HG03159 (cell line): ENCODE data around the gene CDYL.
"Not testable (repeated sequence)": the region's sequence is repeated elsewhere in the genome, so short reads cannot be mapped to it uniquely, and the experiment has no call there.

Source experiments
- ATAC-seq: cut with Tn5 transposase; IDR thresholded peaks from one replicate; pipeline ENCODE4 v1.9.1; 2021; ENCODE audit warnings: mild to moderate bottlenecking, moderate library complexity; ENCODE audit not compliant: unreplicated experiment

CDYL gene

DNA sequence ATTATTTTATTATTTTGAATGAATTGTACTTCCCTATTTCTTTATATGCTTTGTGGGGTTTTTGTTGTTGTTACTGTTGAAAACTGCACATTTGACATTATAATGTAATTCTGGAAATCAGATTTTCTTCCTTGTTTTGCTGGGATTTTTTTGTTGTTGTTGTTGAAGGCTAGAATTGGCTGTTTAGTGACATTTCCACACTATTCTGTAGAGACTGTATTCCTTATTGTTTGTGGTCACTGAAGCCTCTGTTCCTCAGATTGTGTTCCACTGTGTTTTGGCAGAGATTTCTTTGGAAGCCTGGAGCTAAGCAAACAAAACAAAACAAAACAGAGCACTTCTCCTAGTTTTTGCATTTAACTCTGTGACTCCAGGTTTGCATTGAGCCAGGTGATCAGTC is 52.9 kb downstream of the CDYL start:
- no peak for ATAC-seq

DNA sequence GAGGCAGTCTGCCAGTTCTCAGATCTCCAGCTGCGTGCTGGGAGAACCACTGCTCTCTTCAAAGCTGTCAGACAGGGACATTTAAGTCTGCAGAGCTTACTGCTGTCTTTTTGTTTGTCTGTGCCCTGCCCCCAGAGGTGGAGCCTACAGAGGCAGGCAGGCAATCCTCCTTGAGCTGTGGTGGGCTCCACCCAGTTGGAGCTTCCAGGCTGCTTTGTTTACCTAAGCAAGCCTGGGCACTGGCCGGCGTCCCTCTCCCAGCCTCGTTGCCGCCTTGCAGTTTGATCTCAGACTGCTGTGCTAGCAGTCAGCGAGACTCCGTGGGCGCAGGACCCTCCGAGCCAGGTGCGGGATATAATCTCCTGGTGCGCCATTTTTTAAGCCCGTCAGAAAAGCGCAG is 59.3 kb downstream of the CDYL start:
- ATAC-seq: not testable (repeated sequence)

DNA sequence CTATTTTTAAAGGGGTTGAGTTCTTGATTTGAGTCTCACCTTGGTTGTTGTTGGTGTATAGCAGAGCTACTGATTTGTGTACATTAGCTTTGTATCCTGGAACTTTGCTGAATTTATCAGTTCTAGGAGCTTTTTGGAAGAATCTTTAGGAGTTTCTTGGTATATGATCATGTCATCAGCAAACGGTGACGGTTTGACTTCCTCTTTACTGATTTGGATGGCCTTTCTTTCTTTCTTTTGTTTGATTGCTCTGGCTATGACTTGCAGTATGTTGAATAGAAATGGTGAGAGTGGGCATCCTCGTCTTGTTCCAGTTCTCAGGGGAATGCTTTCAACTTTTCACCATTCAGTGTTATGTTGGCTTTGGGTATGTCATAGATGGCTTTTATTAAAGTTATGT is 64.0 kb downstream of the CDYL start:
- no peak for ATAC-seq

DNA sequence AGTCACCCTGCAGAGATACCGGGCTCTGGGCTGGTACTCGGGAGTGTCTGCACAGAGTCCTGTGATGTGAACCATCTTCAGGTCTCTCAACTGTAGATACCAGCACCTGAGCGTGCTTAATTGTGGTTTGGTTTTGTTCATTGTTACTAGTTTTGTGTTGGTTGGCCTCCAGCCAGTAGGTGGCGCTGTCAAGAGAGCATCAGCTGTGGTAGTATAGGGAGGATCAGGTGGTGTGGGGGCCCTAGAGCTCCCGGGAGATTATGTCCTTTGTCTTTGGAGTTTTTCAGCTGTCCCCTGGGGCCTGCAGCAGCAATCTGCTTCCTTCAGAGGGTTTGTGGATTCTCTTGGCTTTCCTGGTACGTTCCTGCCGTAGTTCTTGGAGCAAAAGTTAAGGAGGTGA is 67.9 kb downstream of the CDYL start:
- no peak for ATAC-seq

DNA sequence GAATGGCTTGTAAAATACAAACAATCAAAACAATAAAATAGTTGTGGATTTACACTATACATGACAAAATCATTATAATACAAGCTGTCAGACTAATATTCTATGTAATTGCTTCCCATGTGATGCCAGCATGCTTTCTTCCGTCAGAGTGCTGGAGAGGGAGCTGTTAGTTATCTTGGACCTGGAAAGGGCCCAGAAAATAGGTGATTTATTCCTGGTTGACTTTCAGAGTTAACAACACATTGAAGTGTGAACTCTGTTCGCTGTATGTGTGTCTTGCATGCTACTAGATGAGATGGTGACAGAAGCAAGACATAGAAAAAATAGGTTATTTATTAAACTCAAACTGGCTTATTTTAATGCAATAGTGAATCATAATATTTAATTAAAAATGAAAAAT is 70.2 kb downstream of the CDYL start:
- no peak for ATAC-seq

DNA sequence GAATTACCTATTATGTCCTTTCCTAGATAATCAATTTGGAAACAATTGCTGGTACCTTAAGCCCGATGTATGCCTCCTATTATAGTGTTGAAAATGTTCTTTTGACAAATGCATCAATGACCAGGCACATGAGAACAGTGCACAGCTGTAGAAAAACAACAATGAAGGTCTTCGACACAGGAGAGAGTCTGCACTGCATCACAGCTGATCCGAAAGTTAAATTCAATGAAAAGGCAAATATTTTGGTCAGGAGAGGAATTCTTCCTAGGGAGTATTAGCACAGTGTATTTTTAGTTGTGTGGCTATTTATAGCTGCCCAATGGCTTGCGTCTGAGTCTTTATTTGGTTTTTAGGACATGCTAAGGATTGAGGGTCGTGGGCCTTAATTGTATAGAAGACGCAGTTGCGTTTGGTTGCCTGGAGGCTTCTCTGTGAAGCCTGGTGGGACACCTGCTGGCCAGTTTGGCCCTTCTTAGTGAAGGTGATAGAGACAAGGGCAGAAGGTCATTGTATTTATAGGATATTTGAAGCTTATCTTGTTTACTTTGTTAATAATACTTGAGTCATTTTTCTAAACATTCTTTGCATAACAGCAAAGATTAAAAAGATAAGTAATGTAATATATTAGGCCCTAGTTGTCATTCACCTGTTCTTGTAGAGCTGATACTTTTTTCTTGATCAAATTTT is 72.3 kb downstream of the CDYL start:
- ATAC-seq: no peak

DNA sequence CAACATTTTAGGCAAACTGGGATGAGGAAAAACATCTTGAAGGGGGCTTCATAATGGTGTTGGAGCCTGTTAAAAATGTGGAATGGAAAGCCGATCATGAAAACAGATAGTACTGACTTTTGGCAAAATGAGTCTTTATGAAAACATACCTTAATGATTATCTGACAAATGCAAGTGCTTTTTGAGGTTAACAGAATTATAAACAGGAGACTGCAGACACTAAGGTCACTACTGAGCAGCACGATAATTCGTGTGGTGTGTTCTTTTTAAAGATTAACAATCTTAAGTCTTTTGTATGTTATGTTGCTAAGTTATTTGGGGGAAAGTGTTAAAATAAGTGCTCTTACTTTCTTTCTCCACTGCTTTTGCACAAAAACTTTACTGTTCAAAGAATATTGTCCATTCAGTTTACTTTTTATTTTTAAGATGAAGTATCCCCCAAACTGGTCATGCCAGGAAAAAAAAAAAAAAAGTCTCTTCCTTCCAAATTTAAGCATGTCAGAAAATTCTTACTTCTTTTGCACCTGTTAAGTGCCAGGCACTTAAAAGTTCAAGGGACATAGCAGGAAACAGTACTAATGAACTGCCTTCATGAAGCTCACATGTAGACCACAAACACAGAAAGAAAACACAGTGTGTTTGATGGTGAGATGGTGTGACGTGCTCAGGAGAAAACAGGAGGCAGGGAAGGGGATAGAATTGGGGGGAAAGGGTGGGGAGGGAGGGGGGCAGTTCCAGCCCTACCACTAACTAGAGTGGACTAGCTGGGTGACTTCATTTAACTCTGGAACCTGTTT is 73.2 kb downstream of the CDYL start:
- no peak for ATAC-seq

DNA sequence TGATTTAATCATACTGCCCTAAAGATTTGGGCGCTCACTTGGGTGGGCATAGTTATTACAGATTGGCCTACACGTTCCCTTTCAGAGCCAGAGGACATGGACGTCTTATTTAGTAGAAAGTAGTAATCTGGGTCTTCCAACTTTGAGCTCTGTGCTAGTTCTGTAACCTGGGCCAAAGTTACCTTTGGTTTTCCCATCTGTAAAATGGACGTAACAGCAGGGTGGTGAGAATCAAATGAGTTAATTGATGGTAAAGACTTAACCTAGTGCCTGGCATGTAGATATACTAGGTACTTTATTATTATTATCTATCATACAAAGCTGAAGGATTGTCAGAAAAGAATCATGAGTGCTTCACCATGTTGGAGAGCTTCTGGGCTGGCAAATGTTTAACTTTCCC is 74.8 kb downstream of the CDYL start:
- ATAC-seq: no peak

DNA sequence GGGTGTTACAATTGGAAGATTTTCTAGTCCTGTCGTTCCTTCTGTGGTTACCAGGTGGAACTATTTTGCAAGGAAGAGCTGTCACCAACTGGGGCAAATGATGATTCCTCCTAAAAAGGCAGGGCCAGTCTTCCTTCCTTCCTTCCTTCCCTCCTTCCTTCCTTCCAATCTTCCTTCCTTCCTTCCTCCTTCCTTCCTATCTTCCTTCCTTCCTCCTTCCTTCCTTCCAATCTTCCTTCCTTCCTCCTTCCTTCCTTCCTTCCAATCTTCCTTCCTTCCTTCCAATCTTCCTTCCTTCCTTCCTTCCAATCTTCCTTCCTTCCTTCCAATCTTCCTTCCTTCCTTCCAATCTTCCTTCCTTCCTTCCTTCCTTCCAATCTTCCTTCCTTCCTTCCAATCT is 76.0 kb downstream of the CDYL start:
- not testable (repeated sequence) for ATAC-seq

DNA sequence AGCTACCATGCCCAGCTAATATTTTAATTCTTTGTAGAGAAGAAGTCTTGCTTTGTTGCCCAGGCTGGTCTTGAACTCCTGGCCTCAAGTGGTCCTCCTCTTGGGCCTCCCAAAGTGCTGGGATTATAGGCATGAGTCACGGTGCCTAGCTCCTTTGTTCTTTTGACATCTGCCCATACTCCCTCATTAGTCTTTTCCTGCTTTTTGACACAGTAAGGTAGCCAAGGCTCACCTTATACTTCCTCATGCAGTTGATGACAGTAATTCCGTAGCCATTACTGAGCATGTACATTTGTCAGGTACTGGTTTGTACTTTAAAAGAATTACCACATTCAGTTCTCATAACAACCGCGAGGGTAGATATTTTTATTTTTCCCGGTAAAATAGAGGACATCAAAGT is 76.7 kb downstream of the CDYL start:
- ATAC-seq: no peak

DNA sequence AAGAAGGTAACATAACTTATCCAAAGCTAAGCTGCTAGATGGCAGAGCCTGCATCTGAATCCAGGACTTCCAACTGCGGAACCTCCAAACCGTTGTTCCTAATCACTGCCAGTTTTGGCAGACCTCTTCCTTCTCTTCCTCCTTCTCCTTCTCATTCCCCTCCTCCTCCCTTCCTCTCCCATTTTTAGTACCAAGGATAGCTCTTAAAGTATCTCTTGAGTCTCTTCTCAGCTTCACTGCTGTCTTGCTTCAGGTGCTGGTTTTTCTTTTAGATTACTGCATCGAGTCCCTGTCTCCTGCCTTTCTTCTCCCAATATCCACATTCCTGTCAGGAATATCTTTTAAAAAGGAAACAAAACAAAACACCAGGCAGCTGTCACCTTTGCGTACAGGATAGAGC is 77.1 kb downstream of the CDYL start:
- no peak for ATAC-seq

DNA sequence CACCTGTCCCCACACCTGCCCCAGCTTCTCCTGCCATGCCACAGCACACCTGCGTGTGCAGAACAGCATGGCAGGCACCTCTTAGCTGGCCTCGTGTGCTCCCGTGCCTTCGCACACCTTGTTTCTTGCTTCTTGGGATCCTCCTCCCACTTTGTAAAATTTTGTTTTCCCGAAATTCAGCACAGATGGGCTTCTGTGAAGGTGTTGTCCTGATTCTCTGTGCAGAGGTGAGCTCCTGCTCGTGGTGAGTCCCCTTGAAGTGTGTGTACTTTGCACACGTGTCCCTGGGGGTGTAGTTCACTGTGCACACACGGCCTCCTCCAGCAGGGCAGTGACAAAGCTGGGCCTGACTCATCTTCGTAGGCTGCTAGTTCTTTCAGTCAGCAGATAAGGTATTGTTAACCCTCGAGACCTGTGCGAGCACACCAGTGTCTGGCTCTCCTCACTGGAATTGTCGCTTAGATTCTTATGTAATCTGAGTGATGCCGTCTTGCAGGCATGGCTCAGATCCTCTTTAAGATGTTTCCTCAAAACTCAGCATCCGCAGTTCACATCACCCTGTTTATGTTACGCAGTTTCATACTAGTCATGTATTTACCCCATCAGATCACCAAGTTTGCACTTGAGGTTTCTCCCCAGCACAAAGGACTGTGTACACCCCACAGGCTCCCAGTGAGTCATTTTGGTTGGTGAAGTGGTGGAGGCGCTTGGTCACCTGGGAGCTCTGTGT is 77.7 kb downstream of the CDYL start:
- no peak for ATAC-seq

DNA sequence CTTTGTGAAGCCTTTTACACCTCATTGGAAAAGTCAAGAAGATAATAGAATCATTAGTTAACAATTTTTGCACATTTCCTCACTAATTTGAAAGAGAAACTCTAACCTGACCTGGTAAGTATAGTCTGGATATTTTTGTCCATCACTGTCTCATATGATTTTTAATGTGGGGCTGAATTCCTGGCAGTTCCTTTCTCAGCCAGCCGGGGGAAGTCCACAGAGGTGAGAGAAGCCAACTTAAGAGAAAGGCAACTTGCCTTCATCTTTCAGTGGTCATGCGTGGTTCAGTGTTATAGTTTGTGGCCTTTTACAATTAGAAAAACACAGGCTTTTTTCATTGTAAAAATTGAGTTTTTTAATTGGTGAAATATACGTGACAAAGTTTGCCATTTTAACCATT is 80.6 kb downstream of the CDYL start:
- ATAC-seq: no peak

DNA sequence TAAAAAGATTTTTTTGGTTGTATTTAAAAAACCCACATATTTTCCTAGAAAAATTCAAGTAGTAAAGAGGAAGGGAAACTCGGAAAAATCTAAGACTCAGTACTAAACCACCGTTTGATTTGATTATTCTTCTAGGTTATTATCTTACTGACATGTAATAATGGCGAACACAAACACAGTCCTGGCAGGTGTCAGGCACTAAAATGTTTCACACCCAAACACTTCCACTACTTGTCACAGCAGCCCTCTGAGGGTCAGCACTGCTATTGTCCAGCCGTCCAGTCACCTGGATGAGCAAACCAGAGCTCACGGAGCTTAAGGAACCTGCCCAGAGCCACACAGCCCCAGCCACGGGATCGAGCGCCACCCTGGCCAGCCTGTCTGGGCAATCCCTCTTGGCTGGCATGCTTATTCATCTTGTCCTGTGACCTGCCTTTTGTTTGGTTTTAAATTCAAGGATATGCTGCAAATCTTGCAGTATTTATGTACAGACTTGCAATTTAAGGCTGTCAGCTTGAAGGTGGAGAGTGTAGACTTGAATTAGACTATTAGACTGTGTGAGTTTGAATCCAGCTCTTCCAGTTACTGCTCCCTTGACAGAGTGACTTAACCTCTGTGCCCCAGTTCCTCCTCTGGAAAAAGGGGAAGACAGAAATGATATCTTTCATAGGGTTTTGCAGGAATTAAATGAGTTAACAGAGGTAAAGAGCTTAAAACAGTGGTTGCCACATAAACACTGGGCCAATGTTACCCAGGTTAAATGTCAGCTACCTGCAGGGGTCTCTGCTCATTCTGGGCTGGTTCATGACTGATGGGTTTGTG is 82.2 kb downstream of the CDYL start:
- ATAC-seq: no peak

DNA sequence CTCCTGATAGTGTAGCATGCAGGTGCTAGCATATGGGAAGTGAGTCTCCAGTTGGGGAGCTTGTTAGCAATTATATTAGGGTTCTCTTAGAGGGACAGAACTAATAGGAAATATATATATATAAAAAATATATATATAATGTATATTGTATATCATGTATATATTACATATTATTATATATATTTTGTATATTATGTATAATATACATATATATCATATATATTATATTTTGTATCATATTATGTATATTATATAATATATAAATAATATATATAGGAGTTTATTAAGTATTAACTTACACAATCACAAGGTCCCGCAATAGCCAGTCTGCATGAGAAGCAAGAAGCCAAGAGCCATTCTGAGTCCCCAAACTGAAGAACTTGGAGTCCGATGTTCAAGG is 84.2 kb downstream of the CDYL start:
- no peak for ATAC-seq

DNA sequence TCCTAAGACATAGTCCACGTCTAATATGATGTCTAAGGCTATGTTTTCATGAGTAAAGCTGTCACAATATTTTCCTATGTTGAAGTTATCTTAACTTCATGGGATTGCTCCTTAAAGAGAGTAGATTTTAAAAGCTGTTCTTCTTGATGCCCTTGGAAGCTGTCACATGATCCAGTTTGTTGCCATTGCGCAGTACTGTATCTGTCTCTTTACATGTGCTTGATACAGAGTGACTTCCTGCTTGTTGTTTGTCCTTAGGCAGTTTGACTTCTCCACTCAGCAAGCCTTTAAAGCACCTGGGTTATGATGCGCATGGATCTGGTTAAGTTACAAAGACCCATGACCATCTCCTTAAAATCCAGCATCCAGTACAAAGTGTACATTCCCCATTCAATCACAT is 85.4 kb downstream of the CDYL start:
- ATAC-seq: no peak

DNA sequence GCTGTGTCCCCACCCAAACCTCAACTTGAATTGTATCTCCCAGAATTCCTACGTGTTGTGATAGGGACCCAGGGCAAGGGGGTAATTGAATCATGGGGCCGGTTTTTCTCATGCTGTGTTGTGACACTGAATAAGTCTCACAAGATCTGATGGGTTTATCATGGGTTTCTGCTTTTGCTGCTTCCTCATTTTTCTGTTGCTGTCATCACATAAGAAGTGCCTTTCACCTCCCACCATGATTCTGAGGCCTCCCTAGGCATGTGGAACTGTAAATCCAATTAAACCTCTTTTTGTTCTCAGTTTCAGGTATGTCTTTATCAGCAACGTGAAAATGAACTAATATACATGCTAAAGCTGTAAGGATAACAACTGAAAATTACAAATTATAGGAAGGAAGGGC is 88.3 kb downstream of the CDYL start:
- no peak for ATAC-seq

DNA sequence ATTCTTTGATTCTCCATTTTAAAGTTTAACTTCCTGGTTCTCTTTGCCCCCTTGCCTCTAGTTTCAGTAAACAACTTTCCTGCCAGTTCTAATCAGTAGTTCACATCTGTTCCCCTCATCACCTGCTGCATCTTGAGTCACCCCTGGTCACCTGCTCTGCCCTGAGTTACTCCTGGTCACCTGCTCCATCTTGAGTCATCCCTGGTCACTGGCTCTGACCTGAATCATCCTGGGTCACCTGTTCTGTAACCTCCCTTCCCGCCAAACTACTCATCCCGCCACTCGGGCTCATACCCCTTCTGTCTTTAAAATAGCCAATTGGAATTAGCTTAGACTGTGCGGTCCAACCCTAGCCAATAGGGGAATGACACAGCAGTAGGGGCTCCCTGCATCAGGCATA is 88.8 kb downstream of the CDYL start:
- not testable (repeated sequence) for ATAC-seq

DNA sequence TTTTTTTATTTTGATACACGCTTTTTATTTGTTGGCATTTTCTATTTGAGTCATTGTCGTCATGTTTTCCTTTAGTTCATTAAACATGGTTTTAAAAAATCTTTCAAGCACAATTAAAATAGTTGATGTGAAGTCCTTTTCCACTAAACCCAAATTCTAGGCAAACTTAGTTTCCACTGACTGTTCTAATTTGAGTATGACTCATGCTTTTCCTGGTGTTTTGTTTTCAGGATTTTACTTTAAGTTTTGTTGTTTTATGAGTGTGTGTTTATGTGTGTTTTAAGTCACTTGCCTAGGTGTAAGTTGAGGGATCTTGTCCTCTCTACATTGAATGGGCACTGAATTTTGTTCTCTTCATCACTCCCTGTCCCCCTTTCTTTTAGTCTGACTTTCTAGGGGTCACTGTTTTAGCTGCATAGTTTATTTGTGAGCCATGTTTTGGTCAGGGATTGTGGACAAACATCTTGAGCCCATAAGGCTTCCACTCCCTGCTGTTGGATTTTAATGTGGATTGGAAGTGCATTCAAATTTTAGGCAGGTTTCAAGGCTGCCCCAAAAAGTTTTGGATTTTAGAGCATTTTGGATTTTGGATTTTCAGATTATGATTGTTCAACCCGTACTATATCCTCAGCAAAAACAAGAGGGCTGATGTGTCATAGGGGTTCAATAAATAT is 94.8 kb downstream of the CDYL start:
- no peak for ATAC-seq

DNA sequence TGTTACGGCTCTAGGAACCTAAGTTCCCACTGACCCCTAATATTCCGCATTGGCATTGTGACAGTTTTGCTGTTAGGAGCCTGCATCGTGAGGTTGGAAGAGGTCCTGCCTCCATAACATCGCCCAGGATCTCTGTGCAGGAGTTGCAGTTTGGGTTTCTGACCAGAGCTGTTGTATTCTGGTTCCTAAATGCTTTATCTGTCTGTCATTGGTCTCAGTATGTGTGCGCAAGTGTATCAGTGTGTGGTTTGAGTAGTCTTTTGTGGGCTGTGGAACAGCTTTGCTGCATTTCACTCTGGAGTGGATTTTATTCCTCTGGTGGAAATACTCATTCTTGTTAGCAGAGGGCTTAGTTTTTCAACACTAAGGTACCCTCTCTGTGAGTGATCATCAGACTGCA is 95.6 kb downstream of the CDYL start:
- ATAC-seq: no peak

DNA sequence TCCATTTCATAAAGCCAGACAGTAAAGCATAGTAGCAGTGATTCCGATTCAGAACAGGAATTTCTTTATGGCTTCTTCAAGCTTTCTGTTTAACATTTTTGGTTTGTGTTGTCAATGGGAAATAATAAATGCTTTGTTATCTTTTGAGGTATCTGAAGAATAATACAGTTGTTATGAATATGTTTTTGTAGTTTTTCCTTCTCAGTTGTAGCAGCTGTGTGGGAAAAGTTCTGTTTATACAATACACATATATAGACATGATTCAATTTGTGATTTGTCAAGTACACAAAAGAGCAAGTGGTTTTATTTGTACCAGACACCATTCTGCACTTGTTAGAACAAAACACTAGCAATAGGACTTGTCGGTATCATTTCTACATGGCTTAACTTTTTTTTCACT is 96.6 kb downstream of the CDYL start:
- ATAC-seq: no peak
